HG03108 (cell line): ENCODE measurements around the gene CLDN5.

Experiments
- ATAC-seq: cut with Tn5 transposase; IDR thresholded peaks from one replicate; pipeline ENCODE4 v1.9.1; 2021; ENCODE audit warnings: moderate library complexity; ENCODE audit not compliant: unreplicated experiment

Gene CLDN5

GRCh38 chr22:19507534-19507861, 16.7 kb downstream of the CLDN5 start:
- no peak for ATAC-seq

GRCh38 chr22:19506212-19506611, 18.0 kb downstream of the CLDN5 start:
- ATAC-seq: no peak

- ATAC-seq: no peak
Observed at GRCh38 chr22:19505735-19506126, 18.5 kb downstream of the CLDN5 start.

- no peak for ATAC-seq
Observed at GRCh38 chr22:19504900-19505734, 19.1 kb downstream of the CLDN5 start.

GRCh38 chr22:19503869-19504268, 20.3 kb downstream of the CLDN5 start:
- no peak for ATAC-seq

GRCh38 chr22:19503367-19503766, 20.8 kb downstream of the CLDN5 start:
- no peak for ATAC-seq

GRCh38 chr22:19501897-19502447, 22.2 kb downstream of the CLDN5 start:
- ATAC-seq: no peak

GRCh38 chr22:19499880-19500242, 24.3 kb downstream of the CLDN5 start:
- ATAC-seq: no peak

GRCh38 chr22:19499236-19499879, 24.9 kb downstream of the CLDN5 start:
- no peak for ATAC-seq

- no peak for ATAC-seq
Observed at GRCh38 chr22:19498866-19499190, 25.4 kb downstream of the CLDN5 start.

GRCh38 chr22:19498154-19498865, 25.9 kb downstream of the CLDN5 start:
- no peak for ATAC-seq

GRCh38 chr22:19497245-19497644, 27.0 kb downstream of the CLDN5 start:
- no peak for ATAC-seq

- ATAC-seq: no peak
Observed at GRCh38 chr22:19496324-19496630, 27.9 kb downstream of the CLDN5 start.

GRCh38 chr22:19495562-19496323, 28.5 kb downstream of the CLDN5 start:
- ATAC-seq: no peak

- no peak for ATAC-seq
Observed at GRCh38 chr22:19494676-19495173, 29.5 kb downstream of the CLDN5 start.

GRCh38 chr22:19494001-19494560, 30.1 kb downstream of the CLDN5 start:
- no peak for ATAC-seq

GRCh38 chr22:19492504-19493174, 31.6 kb downstream of the CLDN5 start:
- no peak for ATAC-seq

GRCh38 chr22:19490628-19491230, 33.5 kb downstream of the CLDN5 start:
- no peak for ATAC-seq

GRCh38 chr22:19488884-19489843, 35.0 kb downstream of the CLDN5 start:
- no peak for ATAC-seq
